ENCODE data around the gene ATP2B3. TPM values are rescaled to one million over a fixed set of nuclear protein-coding genes. Genes with fewer than 3 reads are reported as not detected.

The ATP2B3 gene
- polyA plus RNA-seq, 1 donor from 2014 or later: 5.3 TPM

GRCh38 chrX:153493085-153493484 is 24.4 kb upstream of the ATP2B3 start (continued):
- no peak for TF ChIP-seq REST (IDR thresholded peaks at IDR 0.05; ENCODE audit: borderline replicate concordance)

- no peak overlapping the region for H3K4me3 ChIP-seq (ENCODE audit: low read length)
- no peaks in the 10 kb centered on the region for H3K27me3 ChIP-seq (ENCODE audit: insufficient read depth, low read depth, low read length)
- TF ChIP-seq SMC3 (conservative IDR thresholded peaks at IDR 0.05; ENCODE audit: poor library complexity) (no peak), EZH2 (IDR thresholded peaks at IDR 0.05; ENCODE audit: borderline replicate concordance, insufficient read depth, low read length, poor library complexity, severe bottlenecking) (no peak), POLR2AphosphoS5 (IDR thresholded peaks at IDR 0.05) (no peak)
- no peaks in the 10 kb centered on the region for H3K9me2 ChIP-seq (ENCODE audit: insufficient read depth, low read length)
- H3K9ac ChIP-seq (ENCODE audit: low read length): no peak overlapping the region
- H3K9me3 ChIP-seq (ENCODE audit: low read length): no peaks in the 10 kb centered on the region
- H3K79me2 ChIP-seq (replicated peaks; ENCODE audit: insufficient read depth, low read length): no peaks in the 10 kb centered on the region
- no peaks in the 10 kb centered on the region for H4K20me1 ChIP-seq (ENCODE audit: insufficient read depth)
- no peak overlapping the region for H3K4me2 ChIP-seq (ENCODE audit: low read length)
- no peak overlapping the region for H2AFZ ChIP-seq (ENCODE audit: low read depth, low read length)
- no peaks in the 10 kb centered on the region for H3F3A ChIP-seq (ENCODE audit: insufficient read depth, low read length, poor library complexity, severe bottlenecking)
- H3K27ac ChIP-seq (ENCODE audit: low read length): no peak overlapping the region
- H3K36me3 ChIP-seq (ENCODE audit: insufficient read depth, low read length): no peaks in the 10 kb centered on the region
Measured at GRCh38 chrX:153494061-153494460, 23.4 kb upstream of the ATP2B3 start.

DNA sequence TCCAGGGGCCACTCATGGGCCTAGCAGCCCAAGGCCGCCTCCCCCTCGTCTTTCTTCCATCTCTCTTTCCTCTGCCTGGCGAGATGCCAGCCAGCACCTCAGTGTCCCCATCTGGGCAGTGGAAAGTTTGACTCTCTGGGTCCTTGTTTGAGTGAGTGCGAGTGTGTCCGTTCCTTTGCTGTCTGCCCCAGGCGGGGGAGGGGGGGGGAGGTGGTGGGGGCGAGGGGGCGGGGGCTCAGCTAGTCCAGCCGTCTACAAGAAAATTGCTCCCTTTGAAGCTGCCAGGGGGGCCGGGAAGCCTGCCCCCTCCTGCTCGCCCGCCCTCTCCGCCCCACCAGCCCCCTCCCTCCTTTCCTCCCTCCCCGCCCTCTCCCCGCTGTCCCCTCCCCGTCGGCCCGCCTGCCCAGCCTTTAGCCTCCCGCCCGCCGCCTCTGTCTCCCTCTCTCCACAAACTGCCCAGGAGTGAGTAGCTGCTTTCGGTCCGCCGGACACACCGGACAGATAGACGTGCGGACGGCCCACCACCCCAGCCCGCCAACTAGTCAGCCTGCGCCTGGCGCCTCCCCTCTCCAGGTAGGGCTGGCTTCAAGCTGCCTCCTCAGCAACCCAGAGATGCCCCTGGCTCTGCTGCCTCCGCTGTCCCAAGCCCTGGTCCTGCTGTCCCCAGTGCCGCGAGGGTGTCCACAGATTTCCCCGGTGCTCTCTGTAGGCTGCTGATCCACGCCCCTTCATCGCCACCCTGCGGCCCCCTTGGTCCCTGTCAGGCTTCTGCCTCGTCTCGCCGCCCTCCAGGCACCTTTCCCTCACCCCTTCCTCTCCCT is 22.7 kb upstream of the ATP2B3 start, which contains the start of gene BGN:
Gene BGN, plus strand, starts transcription at position 440 of the 821 bp plus-strand sequence. CDS start 9,652 bp downstream, outside the sequence.
- TF ChIP-seq MXI1 (conservative IDR thresholded peaks at IDR 0.05; ENCODE audit: poor library complexity, severe bottlenecking) (no peak), RAD21 (conservative IDR thresholded peaks at IDR 0.05) (peak; percentile 19), POLR2AphosphoS5 (IDR thresholded peaks at IDR 0.05) (no peak), REST (IDR thresholded peaks at IDR 0.05; ENCODE audit: borderline replicate concordance) (no peak), EP300 (conservative IDR thresholded peaks at IDR 0.05; ENCODE audit: poor library complexity, severe bottlenecking) (no peak), CTCF (IDR thresholded peaks at IDR 0.05; ENCODE audit: poor library complexity, severe bottlenecking) (no peak), SMC3 (conservative IDR thresholded peaks at IDR 0.05; ENCODE audit: poor library complexity) (peak; percentile 18), EZH2 (IDR thresholded peaks at IDR 0.05; ENCODE audit: borderline replicate concordance, insufficient read depth, low read length, poor library complexity, severe bottlenecking) (no peak), TAF1 (IDR thresholded peaks at IDR 0.05; ENCODE audit: low read depth) (no peak)

More for the DNA sequence above, 22.7 kb upstream of the ATP2B3 start, which contains the start of gene BGN:
- H3K36me3 ChIP-seq (ENCODE audit: insufficient read depth, low read length): no peaks in the 10 kb centered on the region
- no peaks in the 10 kb centered on the region for H3F3A ChIP-seq (ENCODE audit: insufficient read depth, low read length, poor library complexity, severe bottlenecking)
- no peaks in the 10 kb centered on the region for H3K9me2 ChIP-seq (ENCODE audit: insufficient read depth, low read length)
- no peak within 1 kb of the TSS for H2AFZ ChIP-seq (ENCODE audit: low read depth, low read length)
- H3K27me3 ChIP-seq (ENCODE audit: insufficient read depth, low read depth, low read length): no peaks in the 10 kb centered on the region
- H3K9me3 ChIP-seq (ENCODE audit: low read length): no peaks in the 10 kb centered on the region
- no peak within 1 kb of the TSS for H3K27ac ChIP-seq (ENCODE audit: low read length)
- H3K9ac ChIP-seq (ENCODE audit: low read length): no peak within 1 kb of the TSS
- no peaks in the 10 kb centered on the region for H3K79me2 ChIP-seq (replicated peaks; ENCODE audit: insufficient read depth, low read length)
- H3K4me2 ChIP-seq (ENCODE audit: low read length): no peak within 1 kb of the TSS
- H3K4me3 ChIP-seq (ENCODE audit: low read length): no peak within 1 kb of the TSS
- no peaks in the 10 kb centered on the region for H4K20me1 ChIP-seq (ENCODE audit: insufficient read depth)

Measured in neural cell (in vitro differentiated cells).